Glutamatergic neuron (in vitro differentiated cells): ENCODE measurements around the gene MED9. TPM values are rescaled to one million over a fixed set of nuclear protein-coding genes. Genes with fewer than 3 reads are reported as not detected.

Experiments
- DNase-seq: peaks from one replicate; pipeline ENCODE4 v3.0.0; 2022
- H3K27ac Mint-ChIP-seq: one replicate; pipeline ENCODE4 v1.8.0; 2020; ENCODE audit warnings: mild to moderate bottlenecking, mixed read lengths, inconsistent platforms; ENCODE audit not compliant: unreplicated experiment
- H3K27me3 Mint-ChIP-seq: one replicate; pipeline ENCODE4 v1.8.0; 2020; ENCODE audit warnings: mild to moderate bottlenecking, moderate library complexity, mixed read lengths, inconsistent platforms; ENCODE audit not compliant: unreplicated experiment
- H3K36me3 Mint-ChIP-seq: one replicate; pipeline ENCODE4 v1.8.0; 2020; ENCODE audit warnings: mild to moderate bottlenecking, mixed read lengths, inconsistent platforms; ENCODE audit not compliant: unreplicated experiment
- H3K4me1 Mint-ChIP-seq: one replicate; pipeline ENCODE4 v1.8.0; 2020; ENCODE audit warnings: mild to moderate bottlenecking, low read depth, mixed read lengths, inconsistent platforms; ENCODE audit not compliant: unreplicated experiment
- H3K4me3 Mint-ChIP-seq: one replicate; pipeline ENCODE4 v1.8.0; 2020; ENCODE audit warnings: mild to moderate bottlenecking, mixed read lengths, inconsistent platforms; ENCODE audit not compliant: unreplicated experiment
- H3K9me3 Mint-ChIP-seq: one replicate; pipeline ENCODE4 v1.8.0; 2020; ENCODE audit warnings: mild to moderate bottlenecking, moderate library complexity, mixed read lengths, inconsistent platforms; ENCODE audit not compliant: unreplicated experiment
- CTCF ChIP-seq: fragments of 200-600 bp; sonication (generic); IDR thresholded peaks from one replicate; pipeline ENCODE4 v1.5.0; 2021; ENCODE audit not compliant: partially characterized antibody, unreplicated experiment
- total RNA-seq: library from RNA; stranded (reverse); fragmentation: NEBNext Ultra II Directional; extraction: Animal tissue kit (Norgen Biotek cat#: 25700); gene quantifications from one replicate; pipeline ENCODE4 v1.2.1, GENCODE V29; 2021; ENCODE audit not compliant: unreplicated experiment

Gene MED9
- total RNA-seq, 1 donor from 2014 or later = 23.2 TPM

- Mint-ChIP-seq H3K36me3 (no peaks in the 10 kb centered on the region), H3K27me3 (peaks cover 5% of the 10 kb centered on the region), H3K4me3 (no peak overlapping the region), H3K27ac (no peak overlapping the region), H3K4me1 (peaks cover 19% of the 10 kb centered on the region), H3K9me3 (peaks cover 5% of the 10 kb centered on the region)
- DNase-seq = no peak
- no peak for TF ChIP-seq CTCF
Measured at GRCh38 chr17:17474341-17474740, 2.5 kb upstream of the MED9 start.

- Mint-ChIP-seq H3K9me3 (peaks cover 5% of the 10 kb centered on the region), H3K4me1 (peaks cover 34% of the 10 kb centered on the region), H3K27me3 (peaks cover 3% of the 10 kb centered on the region), H3K27ac (peak overlapping the region; percentile 15), H3K4me3 (peak overlapping the region; percentile 38), H3K36me3 (no peaks in the 10 kb centered on the region)
- TF ChIP-seq CTCF = no peak
- DNase-seq = no peak
Measured at GRCh38 chr17:17479209-17479608, 2.4 kb downstream of the MED9 start.

- Mint-ChIP-seq H3K4me3 (peak overlapping the region; percentile 44), H3K27me3 (peaks cover 3% of the 10 kb centered on the region), H3K36me3 (peaks cover 1% of the 10 kb centered on the region), H3K9me3 (peaks cover 2% of the 10 kb centered on the region), H3K4me1 (peaks cover 38% of the 10 kb centered on the region), H3K27ac (peak overlapping the region; percentile 65)
- TF ChIP-seq CTCF = no peak
- no peak for DNase-seq
Measured at GRCh38 chr17:17480593-17481148, 3.9 kb downstream of the MED9 start.

GRCh38 chr17:17481860-17482259 lies 5.1 kb downstream of the MED9 start:
- DNase-seq = no peak
- Mint-ChIP-seq H3K9me3 (peaks cover 2% of the 10 kb centered on the region), H3K27me3 (no peaks in the 10 kb centered on the region), H3K4me3 (no peak overlapping the region), H3K36me3 (peaks cover 4% of the 10 kb centered on the region), H3K4me1 (peaks cover 40% of the 10 kb centered on the region), H3K27ac (peak overlapping the region; percentile 36)
- TF ChIP-seq CTCF = no peak

GRCh38 chr17:17484451-17484899 lies 7.7 kb downstream of the MED9 start:
- Mint-ChIP-seq H3K4me1 (peaks cover 43% of the 10 kb centered on the region), H3K27me3 (no peaks in the 10 kb centered on the region), H3K4me3 (peak overlapping the region; percentile 52), H3K9me3 (no peaks in the 10 kb centered on the region), H3K27ac (peak overlapping the region; percentile 62), H3K36me3 (peaks cover 8% of the 10 kb centered on the region)
- DNase-seq = no peak
- TF ChIP-seq CTCF = no peak
